ENCODE data around the gene DHFR. TPM values are rescaled to one million over a fixed set of nuclear protein-coding genes. Genes with fewer than 3 reads are reported as not detected.

The DHFR gene
- total RNA-seq, 1 experiment from 2014 or later = 72.2 TPM

DNA sequence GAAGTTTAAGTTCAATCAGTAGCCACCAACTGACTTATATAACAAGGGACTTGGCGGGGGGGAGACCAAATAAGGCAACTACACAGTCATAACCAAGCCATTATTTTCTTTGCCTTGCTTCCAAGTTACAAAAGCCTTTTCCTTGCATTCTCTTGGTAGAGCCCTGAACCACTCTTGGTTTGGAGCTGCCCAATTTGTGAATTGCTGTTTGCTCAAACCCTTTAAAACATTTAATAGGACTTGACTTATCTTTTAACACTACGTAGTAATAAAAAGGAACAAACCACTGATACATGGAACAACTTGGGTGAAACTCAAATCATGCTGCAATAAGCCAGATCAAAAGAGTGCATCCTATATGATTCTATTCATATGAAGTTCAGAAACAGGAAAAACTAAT lies 32.0 kb downstream of the DHFR start:
- Histone ChIP-seq H3K14ac (ENCODE audit: insufficient read depth, low read length) (no peak overlapping the region), H2BK20ac (ENCODE audit: low read depth, low read length, poor library complexity, severe bottlenecking) (no peak overlapping the region), H4K8ac (replicated peaks; ENCODE audit: insufficient read length, low read depth, low read length) (no peak overlapping the region), H2BK15ac (ENCODE audit: low read depth, low read length) (no peak overlapping the region), H3K9ac (ENCODE audit: extremely low read depth, insufficient read length, low read length) (no peak overlapping the region), H3K4me1 (ENCODE audit: insufficient read depth, low read length) (no peaks in the 10 kb centered on the region), H4K5ac (ENCODE audit: insufficient read length, low read depth, low read length) (no peak overlapping the region), H3K18ac (ENCODE audit: insufficient read length, low read depth, low read length) (no peak overlapping the region), H3K79me1 (ENCODE audit: insufficient read depth, low read depth, low read length, poor library complexity, severe bottlenecking) (no peaks in the 10 kb centered on the region), H2BK5ac (ENCODE audit: insufficient read length, low read length) (no peak overlapping the region), H3K27me3 (ENCODE audit: insufficient read depth, low read length) (no peaks in the 10 kb centered on the region), H3K56ac (ENCODE audit: insufficient read length, low read depth, low read length) (no peak overlapping the region), H4K91ac (ENCODE audit: insufficient read length, low read depth, low read length) (no peak overlapping the region), H3K79me2 (ENCODE audit: insufficient read depth, low read length) (no peaks in the 10 kb centered on the region), H3K27ac (ENCODE audit: insufficient read length, low read depth, low read length) (no peak overlapping the region), H2BK12ac (ENCODE audit: insufficient read length, low read depth, low read length) (no peak overlapping the region), H2AK5ac (ENCODE audit: insufficient read length, low read length) (no peak overlapping the region), H3T11ph (ENCODE audit: low read length) (no peak overlapping the region), H2BK120ac (ENCODE audit: low read depth, low read length, poor library complexity, severe bottlenecking) (no peak overlapping the region), H3K23ac (ENCODE audit: insufficient read length, low read depth, low read length) (no peak overlapping the region), H3K9me3 (ENCODE audit: control insufficient read depth, low read depth, low read length) (no peaks in the 10 kb centered on the region), H3K4ac (ENCODE audit: low read depth, low read length) (no peak overlapping the region), H3K4me2 (ENCODE audit: insufficient read depth, insufficient read length, low read length) (no peak overlapping the region), H4K20me1 (ENCODE audit: control insufficient read depth, insufficient read depth, insufficient read length) (no peaks in the 10 kb centered on the region), H2AFZ (ENCODE audit: low read length) (no peak overlapping the region), H3K23me2 (ENCODE audit: insufficient read length, low read depth, low read length, poor library complexity, severe bottlenecking) (no peaks in the 10 kb centered on the region)
- H3K27ac Mint-ChIP-seq = no peak overlapping the region
- peaks cover 0 to 5% (median 0%) of the 10 kb centered on the region in 3 experiments; a peak in 4 of 7 replicates for H3K36me3 Mint-ChIP-seq (ENCODE audit: insufficient read depth in 1 of 3, low read depth in 3 of 3)
- WGBS (ENCODE audit: extremely low coverage, insufficient read length, low lambda C conversion rate) = no CpG with 5 or more reads among the region's 2 CpGs
- TF ChIP-seq, protein P1, sequence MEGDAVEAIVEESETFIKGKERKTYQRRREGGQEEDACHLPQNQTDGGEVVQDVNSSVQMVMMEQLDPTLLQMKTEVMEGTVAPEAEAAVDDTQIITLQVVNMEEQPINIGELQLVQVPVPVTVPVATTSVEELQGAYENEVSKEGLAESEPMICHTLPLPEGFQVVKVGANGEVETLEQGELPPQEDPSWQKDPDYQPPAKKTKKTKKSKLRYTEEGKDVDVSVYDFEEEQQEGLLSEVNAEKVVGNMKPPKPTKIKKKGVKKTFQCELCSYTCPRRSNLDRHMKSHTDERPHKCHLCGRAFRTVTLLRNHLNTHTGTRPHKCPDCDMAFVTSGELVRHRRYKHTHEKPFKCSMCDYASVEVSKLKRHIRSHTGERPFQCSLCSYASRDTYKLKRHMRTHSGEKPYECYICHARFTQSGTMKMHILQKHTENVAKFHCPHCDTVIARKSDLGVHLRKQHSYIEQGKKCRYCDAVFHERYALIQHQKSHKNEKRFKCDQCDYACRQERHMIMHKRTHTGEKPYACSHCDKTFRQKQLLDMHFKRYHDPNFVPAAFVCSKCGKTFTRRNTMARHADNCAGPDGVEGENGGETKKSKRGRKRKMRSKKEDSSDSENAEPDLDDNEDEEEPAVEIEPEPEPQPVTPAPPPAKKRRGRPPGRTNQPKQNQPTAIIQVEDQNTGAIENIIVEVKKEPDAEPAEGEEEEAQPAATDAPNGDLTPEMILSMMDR (conservative IDR thresholded peaks at IDR 0.05) = no peak
- 0 out of 4 replicates have a peak, but pooled peaks cover 3% of the 10 kb centered on the region in 2 experiments for H3K4me1 Mint-ChIP-seq
- DNase-seq = no peak
- H3K4me3 Mint-ChIP-seq = no peak overlapping the region
- H3K9me3 Mint-ChIP-seq = no peaks in the 10 kb centered on the region; a peak in 1 of 5 replicates
- no peaks in the 10 kb centered on the region for H3K27me3 Mint-ChIP-seq (ENCODE audit: low read depth)
